AG10803 (cell line): ENCODE results near the gene PDE4A.
A peak's percentile ranks its signal among the peaks of the same experiment; 100 is the strongest.

ENCODE experiments used
- DNase-seq: peaks from one replicate; pipeline ENCODE4 v3.0.0; 2010; ENCODE audit warnings: low read depth
- H3K4me3 ChIP-seq: 2 replicates; pipeline ENCODE4 v1.5.1; 2011; ENCODE audit warnings: mild to moderate bottlenecking, low read length, control low read depth
- CTCF ChIP-seq: conservative IDR thresholded peaks from 2 replicates; pipeline ENCODE4 v1.5.1; 2011; ENCODE audit warnings: mild to moderate bottlenecking, low read length, control low read depth, inconsistent platforms

The PDE4A gene

DNA sequence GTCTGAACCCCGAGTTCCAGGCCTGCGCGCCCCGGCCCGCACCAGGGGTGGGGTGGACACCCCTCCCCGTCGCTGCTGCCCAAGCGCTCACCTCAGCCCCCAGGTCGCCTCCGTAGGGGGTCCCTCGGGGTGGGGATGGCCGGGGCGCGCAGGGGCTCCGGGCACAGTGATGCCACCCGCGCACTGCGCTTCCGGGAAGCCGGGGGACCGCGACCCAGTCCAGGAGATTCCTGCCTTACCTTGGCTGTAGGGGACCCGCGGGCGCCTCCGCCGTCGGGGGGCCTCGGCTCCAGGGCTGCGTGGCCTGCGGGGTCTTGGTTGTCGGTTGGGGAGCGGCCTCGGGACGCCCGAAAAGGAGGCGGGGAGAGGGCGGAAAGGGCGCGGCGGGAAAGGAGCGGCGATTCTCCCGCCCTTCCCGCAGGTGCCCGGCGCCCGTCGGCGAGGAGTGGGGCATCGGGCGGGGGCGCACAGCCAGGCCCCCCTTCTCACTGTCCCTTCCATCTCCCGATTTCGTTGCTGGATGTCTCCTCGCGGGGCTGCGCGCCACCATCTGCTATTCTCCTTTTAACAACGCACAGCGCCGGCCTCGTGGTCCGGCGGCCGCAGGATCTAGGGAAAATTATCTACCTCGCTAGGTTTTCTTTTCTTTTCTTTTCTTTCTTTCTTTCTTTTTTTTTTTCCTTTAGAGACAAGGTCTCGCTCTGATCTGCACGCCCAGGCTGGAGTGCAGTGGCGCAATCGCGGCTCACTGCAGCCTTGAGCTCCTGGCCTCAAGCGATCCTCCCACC lies 82.9 kb downstream of the PDE4A start, which contains the start of gene KEAP1:
Gene KEAP1 (minus strand): TSS at position 355 of the 788 bp plus-strand sequence. CDS start 3,323 bp downstream, outside the sequence.
- peak within 1 kb of the TSS; percentile 93 for H3K4me3 ChIP-seq
- TF ChIP-seq CTCF: no peak
- DNase-seq: peak; percentile 19

- TF ChIP-seq CTCF: peak; percentile 80
- no peak overlapping the region for H3K4me3 ChIP-seq
- DNase-seq: peak; percentile 61
Observed at GRCh38 chr19:10505583-10506229, 85.4 kb downstream of the PDE4A start.

- no peak overlapping the region for H3K4me3 ChIP-seq
- DNase-seq: no peak
- no peak for TF ChIP-seq CTCF
Observed at GRCh38 chr19:10508036-10508435, 87.7 kb downstream of the PDE4A start.

DNA sequence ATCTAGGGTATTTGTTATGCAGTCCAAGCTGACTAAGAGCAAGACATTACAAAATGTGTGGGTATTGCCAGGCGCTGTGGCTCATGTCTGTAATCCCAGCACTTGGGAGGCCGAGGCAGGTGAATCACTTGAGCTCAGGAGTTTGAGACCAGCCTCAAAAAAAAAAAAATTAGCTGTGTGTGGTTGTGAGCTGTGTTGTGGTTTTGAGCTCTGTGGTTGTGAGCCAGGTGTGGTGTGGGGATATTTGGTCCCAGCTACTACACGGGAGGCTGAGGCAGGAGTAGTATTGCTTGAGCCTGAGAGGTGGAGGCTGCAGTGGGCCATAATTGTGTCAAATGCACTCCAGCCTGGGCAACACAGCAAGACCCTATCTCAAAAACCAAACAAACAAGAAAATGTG lies 88.4 kb downstream of the PDE4A start:
- DNase-seq: no peak
- no peak overlapping the region for H3K4me3 ChIP-seq
- no peak for TF ChIP-seq CTCF

DNA sequence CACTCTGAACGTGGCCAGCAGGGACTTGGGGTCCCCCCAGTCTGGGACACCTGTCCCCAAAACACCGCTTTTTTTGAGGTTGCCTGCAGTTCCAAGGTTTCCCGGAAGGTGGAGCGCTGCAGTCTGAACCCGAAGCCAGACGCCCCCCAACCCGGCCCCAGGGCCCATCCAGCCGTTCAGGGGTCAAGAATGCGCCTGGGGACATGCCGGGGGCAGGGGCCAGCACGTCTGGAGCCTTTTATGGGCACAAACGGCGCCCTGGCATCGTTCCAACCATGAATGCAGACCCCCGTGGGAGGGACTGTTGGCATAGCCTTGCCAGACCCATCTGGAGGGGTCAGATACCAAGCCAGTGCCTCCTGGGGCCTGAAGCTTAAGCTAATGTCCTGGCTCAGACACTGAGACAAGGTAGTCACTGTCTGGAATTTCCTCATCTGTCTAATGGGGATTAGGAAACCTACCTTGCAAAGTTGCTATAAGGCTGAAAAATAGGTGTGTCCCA lies 90.0 kb downstream of the PDE4A start:
- no peak overlapping the region for H3K4me3 ChIP-seq
- no peak for DNase-seq
- TF ChIP-seq CTCF: peak; percentile 61

GRCh38 chr19:10513223-10513622 lies 92.9 kb downstream of the PDE4A start:
- no peak for TF ChIP-seq CTCF
- no peak for DNase-seq

More at GRCh38 chr19:10513223-10513622, 92.9 kb downstream of the PDE4A start:
- no peak overlapping the region for H3K4me3 ChIP-seq
